ENCODE data around the gene VMAC.

- TF ChIP-seq POLR2AphosphoS5 (IDR thresholded peaks at IDR 0.05), result no peak
- TF ChIP-seq, protein P1, sequence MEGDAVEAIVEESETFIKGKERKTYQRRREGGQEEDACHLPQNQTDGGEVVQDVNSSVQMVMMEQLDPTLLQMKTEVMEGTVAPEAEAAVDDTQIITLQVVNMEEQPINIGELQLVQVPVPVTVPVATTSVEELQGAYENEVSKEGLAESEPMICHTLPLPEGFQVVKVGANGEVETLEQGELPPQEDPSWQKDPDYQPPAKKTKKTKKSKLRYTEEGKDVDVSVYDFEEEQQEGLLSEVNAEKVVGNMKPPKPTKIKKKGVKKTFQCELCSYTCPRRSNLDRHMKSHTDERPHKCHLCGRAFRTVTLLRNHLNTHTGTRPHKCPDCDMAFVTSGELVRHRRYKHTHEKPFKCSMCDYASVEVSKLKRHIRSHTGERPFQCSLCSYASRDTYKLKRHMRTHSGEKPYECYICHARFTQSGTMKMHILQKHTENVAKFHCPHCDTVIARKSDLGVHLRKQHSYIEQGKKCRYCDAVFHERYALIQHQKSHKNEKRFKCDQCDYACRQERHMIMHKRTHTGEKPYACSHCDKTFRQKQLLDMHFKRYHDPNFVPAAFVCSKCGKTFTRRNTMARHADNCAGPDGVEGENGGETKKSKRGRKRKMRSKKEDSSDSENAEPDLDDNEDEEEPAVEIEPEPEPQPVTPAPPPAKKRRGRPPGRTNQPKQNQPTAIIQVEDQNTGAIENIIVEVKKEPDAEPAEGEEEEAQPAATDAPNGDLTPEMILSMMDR (IDR thresholded peaks at IDR 0.05), result no peak
These were observed 52.1 kb downstream of the VMAC start for GRCh38 chr19:5956728-5957127.
